Measurements from ENCODE around the gene NAA15. TPM values are rescaled to one million over a fixed set of nuclear protein-coding genes. Genes with fewer than 3 reads are reported as not detected.

NAA15 gene
- total and polyA plus RNA-seq, 2 of the 8 experiments (the other 6 are each of a cell fraction or from before 2014, with no cell fraction given) = 9.7 to 124 TPM

DNA sequence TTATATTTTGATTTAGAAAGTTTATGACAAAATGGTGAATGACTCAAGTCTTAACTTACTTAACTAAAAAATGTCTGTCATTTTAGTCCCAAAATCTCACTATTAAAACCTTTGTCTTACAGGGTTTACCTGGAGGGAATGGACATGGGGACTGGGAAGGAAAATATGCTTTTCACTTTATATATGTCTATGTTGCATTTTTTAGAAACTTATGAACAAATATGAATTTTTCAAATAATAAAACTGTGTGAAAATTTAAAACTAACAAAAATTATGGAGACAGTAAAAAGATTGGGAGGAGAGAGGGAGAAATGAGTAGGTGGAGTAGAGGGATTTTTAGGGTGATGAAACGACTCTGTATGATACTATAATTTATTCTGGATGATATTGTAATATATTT is 27.5 kb upstream of the NAA15 start (continued):
- TF ChIP-seq EP300 (IDR thresholded peaks at IDR 0.05; ENCODE audit: borderline replicate concordance in 1 of 2, low read depth in 2 of 2, low read length in 2 of 2) = no peak

Measured in H1 (cell line).